PFSK-1 (cell line): ENCODE results near the gene PRKAA1.

ENCODE experiments used
- FOXP2 ChIP-seq: optimal IDR thresholded peaks from 2 replicates; pipeline ENCODE3; 2011; ENCODE audit warnings: borderline replicate concordance, control low read depth, inconsistent platforms; ENCODE audit not compliant: insufficient read depth; ENCODE audit errors: extremely low read length, extremely low read depth
- POLR2AphosphoS5 ChIP-seq: IDR thresholded peaks from 2 replicates; pipeline ENCODE4 v1.6.1; 2012; ENCODE audit warnings: low read depth, mild to moderate bottlenecking, control low read depth, low read length, moderate library complexity
- SIN3A ChIP-seq: IDR thresholded peaks from 2 replicates; pipeline ENCODE4 v1.6.1; 2012; ENCODE audit warnings: mild to moderate bottlenecking, low read length, moderate library complexity, borderline replicate concordance; ENCODE audit not compliant: insufficient read depth
- TAF1 ChIP-seq: IDR thresholded peaks from 2 replicates; pipeline ENCODE4 v1.6.1; 2012; ENCODE audit warnings: low read length, control low read depth, borderline replicate concordance; ENCODE audit not compliant: insufficient read depth
- TF ChIP-seq, protein P1 (sequence below), 2 experiments: IDR thresholded peaks; 2 replicates each; pipeline versions ENCODE4 v1.6.1 to v1.8.0; 2011 to 2012; ENCODE audit warnings: low read depth in 2 of 2, low read length in 2 of 2, control low read depth in 1 of 2, inconsistent platforms in 1 of 2, mild to moderate bottlenecking in 1 of 2, moderate library complexity in 1 of 2; ENCODE audit not compliant: insufficient read depth in 1 of 2

The PRKAA1 gene

DNA sequence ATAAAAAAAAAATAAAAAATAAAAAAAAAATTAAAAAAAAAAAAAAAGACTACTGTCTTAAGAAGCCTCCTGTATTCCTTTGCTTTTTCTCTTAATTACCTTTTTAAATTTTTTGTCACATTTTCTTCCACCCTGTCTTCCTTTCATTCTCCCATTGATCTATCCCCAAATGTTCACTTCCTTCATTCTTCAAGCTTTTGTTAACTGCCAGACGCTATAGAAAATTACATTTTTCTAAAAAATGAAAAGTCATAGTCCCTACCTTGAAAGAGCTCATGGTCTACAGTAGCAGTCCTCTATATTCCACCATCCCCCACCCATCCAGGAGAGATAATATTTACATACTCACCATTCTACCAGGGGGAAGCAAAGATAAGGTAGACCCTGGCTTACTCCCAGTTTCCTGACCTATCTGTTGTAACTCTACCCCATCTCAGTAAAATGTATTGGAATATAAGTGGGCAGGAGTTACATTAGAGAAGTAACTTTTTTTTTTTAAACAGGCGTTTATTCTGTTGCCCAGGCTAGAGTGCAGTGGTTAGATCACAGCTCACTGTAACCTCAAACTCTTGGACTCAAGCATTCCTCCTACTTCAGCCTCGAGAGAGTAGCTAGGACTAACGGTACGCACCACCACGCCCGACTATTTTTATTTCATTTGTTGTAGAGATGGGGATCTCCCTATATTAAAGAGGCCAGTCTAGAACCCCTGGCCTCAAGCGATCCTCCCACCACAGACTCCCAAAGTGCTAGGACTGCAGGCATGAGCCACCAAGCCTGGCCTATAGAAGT lies 3.8 kb upstream of the PRKAA1 start:
- TF ChIP-seq TAF1, result no peak
- no peak for TF ChIP-seq FOXP2
- no peak for TF ChIP-seq POLR2AphosphoS5
- TF ChIP-seq SIN3A, result no peak
- TF ChIP-seq, protein P1, sequence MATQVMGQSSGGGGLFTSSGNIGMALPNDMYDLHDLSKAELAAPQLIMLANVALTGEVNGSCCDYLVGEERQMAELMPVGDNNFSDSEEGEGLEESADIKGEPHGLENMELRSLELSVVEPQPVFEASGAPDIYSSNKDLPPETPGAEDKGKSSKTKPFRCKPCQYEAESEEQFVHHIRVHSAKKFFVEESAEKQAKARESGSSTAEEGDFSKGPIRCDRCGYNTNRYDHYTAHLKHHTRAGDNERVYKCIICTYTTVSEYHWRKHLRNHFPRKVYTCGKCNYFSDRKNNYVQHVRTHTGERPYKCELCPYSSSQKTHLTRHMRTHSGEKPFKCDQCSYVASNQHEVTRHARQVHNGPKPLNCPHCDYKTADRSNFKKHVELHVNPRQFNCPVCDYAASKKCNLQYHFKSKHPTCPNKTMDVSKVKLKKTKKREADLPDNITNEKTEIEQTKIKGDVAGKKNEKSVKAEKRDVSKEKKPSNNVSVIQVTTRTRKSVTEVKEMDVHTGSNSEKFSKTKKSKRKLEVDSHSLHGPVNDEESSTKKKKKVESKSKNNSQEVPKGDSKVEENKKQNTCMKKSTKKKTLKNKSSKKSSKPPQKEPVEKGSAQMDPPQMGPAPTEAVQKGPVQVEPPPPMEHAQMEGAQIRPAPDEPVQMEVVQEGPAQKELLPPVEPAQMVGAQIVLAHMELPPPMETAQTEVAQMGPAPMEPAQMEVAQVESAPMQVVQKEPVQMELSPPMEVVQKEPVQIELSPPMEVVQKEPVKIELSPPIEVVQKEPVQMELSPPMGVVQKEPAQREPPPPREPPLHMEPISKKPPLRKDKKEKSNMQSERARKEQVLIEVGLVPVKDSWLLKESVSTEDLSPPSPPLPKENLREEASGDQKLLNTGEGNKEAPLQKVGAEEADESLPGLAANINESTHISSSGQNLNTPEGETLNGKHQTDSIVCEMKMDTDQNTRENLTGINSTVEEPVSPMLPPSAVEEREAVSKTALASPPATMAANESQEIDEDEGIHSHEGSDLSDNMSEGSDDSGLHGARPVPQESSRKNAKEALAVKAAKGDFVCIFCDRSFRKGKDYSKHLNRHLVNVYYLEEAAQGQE (IDR thresholded peaks at IDR 0.05; ENCODE audit: insufficient read depth in 1 of 2, low read depth in 2 of 2, low read length in 2 of 2), result no peak

DNA sequence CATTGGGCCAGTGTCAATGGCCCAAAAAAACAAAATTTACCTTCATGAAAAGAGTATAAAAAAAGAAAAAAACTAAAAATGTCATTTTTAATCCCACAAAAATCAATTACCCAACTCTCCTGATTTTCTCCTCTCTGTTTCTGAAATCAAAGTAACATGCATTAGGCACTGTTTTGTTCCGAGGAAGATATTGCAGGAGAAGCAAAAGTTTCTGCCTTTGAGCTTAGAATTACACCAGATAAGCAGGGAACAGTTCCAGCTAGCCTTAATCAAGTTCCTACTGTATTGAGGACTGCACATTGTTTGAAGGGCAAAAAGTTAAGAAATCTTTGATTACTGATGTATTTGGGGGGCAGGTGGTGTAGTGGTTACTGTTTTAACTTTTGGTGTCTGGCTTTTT lies 1.1 kb upstream of the PRKAA1 start:
- TF ChIP-seq POLR2AphosphoS5 (no peak), FOXP2 (no peak), TAF1 (no peak), SIN3A (no peak)
- TF ChIP-seq, protein P1 (IDR thresholded peaks at IDR 0.05; ENCODE audit: insufficient read depth in 1 of 2, low read depth in 2 of 2, low read length in 2 of 2), result no peak

DNA sequence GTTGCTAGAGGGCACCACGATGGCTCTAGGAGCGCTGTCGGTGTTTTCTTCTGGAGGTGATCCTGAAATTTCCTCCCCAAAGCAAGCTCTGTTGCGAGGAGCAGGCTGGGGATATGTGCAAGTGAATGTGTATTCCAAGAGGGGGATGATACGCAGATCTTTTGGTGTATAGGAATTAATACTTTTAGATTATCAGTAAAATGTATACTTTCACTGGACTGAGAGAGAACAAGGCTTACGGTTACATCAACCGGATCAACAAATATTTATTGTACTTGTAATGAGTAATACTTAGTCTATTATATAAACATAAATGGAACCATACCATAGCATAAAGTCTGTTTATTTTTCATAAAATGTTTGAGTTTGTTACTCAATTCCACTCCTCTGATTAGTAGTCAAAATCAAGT lies 632 bp upstream of the PRKAA1 start:
- TF ChIP-seq FOXP2 (no peak), SIN3A (no peak), POLR2AphosphoS5 (no peak), TAF1 (no peak)
- TF ChIP-seq, protein P1 (IDR thresholded peaks at IDR 0.05; ENCODE audit: insufficient read depth in 1 of 2, low read depth in 2 of 2, low read length in 2 of 2), result no peak

DNA sequence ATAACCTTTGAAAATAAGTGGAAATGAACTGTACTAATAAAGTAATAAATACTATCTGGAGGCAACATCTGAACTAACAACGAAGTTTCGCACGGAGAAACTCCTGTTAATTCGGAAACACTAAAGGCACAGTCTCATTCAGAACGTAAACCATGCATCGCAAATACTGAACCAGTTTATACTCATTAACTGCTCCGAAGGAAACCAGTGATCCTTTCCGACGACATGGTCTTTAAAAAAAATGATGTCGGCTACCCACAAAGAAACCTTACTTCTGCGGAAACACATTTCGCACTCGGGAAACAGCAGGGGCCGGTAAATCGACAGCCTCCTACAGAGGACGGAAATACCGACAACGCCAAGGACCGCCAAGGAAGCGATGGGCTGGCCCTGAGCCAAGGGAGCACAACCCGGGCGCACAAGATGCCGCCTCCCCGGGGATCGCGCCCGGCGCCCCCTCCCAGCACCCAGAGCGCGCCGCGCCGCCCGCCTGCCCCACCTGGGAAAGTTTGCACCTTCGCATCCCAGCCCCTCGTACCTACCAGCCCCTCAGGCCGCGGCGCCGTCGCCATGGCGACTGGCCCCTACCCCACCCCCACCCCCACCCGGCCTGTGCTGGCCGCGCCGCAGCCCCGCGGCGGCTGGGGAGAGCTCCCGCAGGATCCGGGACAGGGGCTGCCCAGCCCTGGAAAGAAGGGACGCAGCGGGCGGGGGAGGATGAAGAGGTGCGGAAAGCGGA lies 732 bp downstream of the PRKAA1 start:
- TF ChIP-seq TAF1, result no peak
- TF ChIP-seq, protein P1 (IDR thresholded peaks at IDR 0.05; ENCODE audit: insufficient read depth in 1 of 2, low read depth in 2 of 2, low read length in 2 of 2), result 0 out of 4 replicates have a peak, but pooled peaks of 1 of the 2 experiments have one; percentile 18
- peak; percentile 56 for TF ChIP-seq FOXP2
